GM23338 (cell line): Measurements from ENCODE around the gene IQGAP2. TPM values are rescaled to one million over a fixed set of nuclear protein-coding genes. Genes with fewer than 3 reads are reported as not detected.

Source experiments
- ATAC-seq: fragments of 200-7000 bp; cut with Tn5 transposase; 3 replicates; pipeline ENCODE4 v1.9.1; 2020
- DNase-seq: peaks from one replicate; pipeline ENCODE4 v3.0.0-alpha.2; 2015; ENCODE audit warnings: low spot score
- H2AFZ ChIP-seq: fragments of 200-600 bp; sonication (generic); 2 replicates; pipeline ENCODE4 v1.8.0; 2016; ENCODE audit warnings: antibody characterized with exemption, mild to moderate bottlenecking, moderate library complexity
- H3F3A ChIP-seq: fragments of 200-600 bp; sonication (generic); replicated peaks from 2 replicates; pipeline ENCODE4 v1.8.0; 2017; ENCODE audit warnings: antibody characterized with exemption, mixed run types, low read depth
- H3K27ac ChIP-seq: fragments of 200-600 bp; sonication (generic); 2 replicates; pipeline ENCODE4 v1.6.1; 2016; ENCODE audit warnings: low read depth
- H3K27me3 ChIP-seq: fragments of 200-600 bp; sonication (generic); 2 replicates; pipeline ENCODE4 v1.8.0; 2016; ENCODE audit warnings: mild to moderate bottlenecking, mixed run types, moderate library complexity; ENCODE audit not compliant: insufficient read depth
- H3K36me3 ChIP-seq: fragments of 200-600 bp; sonication (generic); 2 replicates; pipeline ENCODE4 v1.8.0; 2016; ENCODE audit warnings: mild to moderate bottlenecking; ENCODE audit not compliant: insufficient read depth
- H3K4me1 ChIP-seq: fragments of 200-600 bp; sonication (generic); 2 replicates; pipeline ENCODE4 v1.8.0; 2016; ENCODE audit warnings: mild to moderate bottlenecking, moderate library complexity; ENCODE audit not compliant: insufficient read depth
- H3K4me2 ChIP-seq: fragments of 200-600 bp; sonication (generic); 2 replicates; pipeline ENCODE4 v1.7.1; 2017; ENCODE audit warnings: mixed run types
- H3K4me3 ChIP-seq: fragments of 200-600 bp; sonication (generic); 2 replicates; pipeline ENCODE4 v1.6.1; 2016; ENCODE audit warnings: mixed run types
- H3K79me2 ChIP-seq: fragments of 200-600 bp; sonication (generic); replicated peaks from 2 replicates; pipeline ENCODE4 v1.8.0; 2017; ENCODE audit warnings: mild to moderate bottlenecking; ENCODE audit not compliant: insufficient read depth
- H3K9me2 ChIP-seq: fragments of 200-600 bp; sonication (generic); 2 replicates; pipeline ENCODE4 v1.8.0; 2017; ENCODE audit not compliant: insufficient read depth
- H4K20me1 ChIP-seq: fragments of 200-600 bp; sonication (generic); replicated peaks from 2 replicates; pipeline ENCODE4 v1.8.0; 2017; ENCODE audit warnings: mild to moderate bottlenecking; ENCODE audit not compliant: insufficient read depth
- H3K27ac Mint-ChIP-seq: 2 replicates; pipeline ENCODE4 v1.8.0; 2020; ENCODE audit warnings: inconsistent platforms, mild to moderate bottlenecking, moderate library complexity, mixed read lengths
- H3K27me3 Mint-ChIP-seq: 3 replicates; pipeline ENCODE4 v1.8.0; 2022; ENCODE audit warnings: low read depth, mild to moderate bottlenecking, moderate library complexity, mixed read lengths, inconsistent platforms; ENCODE audit not compliant: insufficient read depth, poor library complexity
- H3K36me3 Mint-ChIP-seq: 3 replicates; pipeline ENCODE4 v1.8.0; 2021; ENCODE audit warnings: low read depth, mild to moderate bottlenecking, inconsistent platforms, moderate library complexity, mixed read lengths
- H3K4me1 Mint-ChIP-seq: 3 replicates; pipeline ENCODE4 v1.8.0; 2020; ENCODE audit warnings: mild to moderate bottlenecking, inconsistent platforms, mixed read lengths
- H3K4me3 Mint-ChIP-seq: 3 replicates; pipeline ENCODE4 v1.8.0; 2021; ENCODE audit warnings: moderate library complexity, mild to moderate bottlenecking, inconsistent platforms, mixed read lengths
- H3K9me3 Mint-ChIP-seq: 3 replicates; pipeline ENCODE4 v1.8.0; 2020; ENCODE audit warnings: moderate library complexity, mild to moderate bottlenecking, inconsistent platforms, mixed read lengths
- CREB1 ChIP-seq: fragments of 250-450 bp; sonication (Bioruptor Pico); IDR thresholded peaks from 2 replicates; pipeline ENCODE4 v1.5.0; 2020; ENCODE audit warnings: low read depth, mild to moderate bottlenecking, moderate library complexity
- ETS1 ChIP-seq: IDR thresholded peaks from 2 replicates; pipeline ENCODE4 v1.6.1; 2016; ENCODE audit warnings: antibody characterized with exemption
- JUNB ChIP-seq: IDR thresholded peaks from one replicate; pipeline ENCODE4 v1.6.1; 2016; ENCODE audit warnings: antibody characterized with exemption; ENCODE audit not compliant: unreplicated experiment
- NANOG ChIP-seq: IDR thresholded peaks from 2 replicates; pipeline ENCODE4 v1.6.1; 2016; ENCODE audit warnings: antibody characterized with exemption, borderline replicate concordance
- REST ChIP-seq: IDR thresholded peaks from one replicate; pipeline ENCODE4 v1.6.1; 2018; ENCODE audit warnings: antibody characterized with exemption; ENCODE audit not compliant: unreplicated experiment
- ZNF462 ChIP-seq: fragments of 250-450 bp; sonication (Bioruptor Pico); IDR thresholded peaks from 2 replicates; pipeline ENCODE4 v1.5.0; 2020; ENCODE audit warnings: mild to moderate bottlenecking, moderate library complexity
- polyA plus RNA-seq: library from polyadenylated mRNA; unstranded; fragments of >200 nt; fragmentation: Nextera tagmentation; extraction: Ambion mirVana; gene quantifications from 2 replicates; pipeline ENCODE4 v1.2.1, GENCODE V29; 2016
- total RNA-seq: library from RNA; depleted of rRNA; stranded (reverse); fragments of >200 nt; shearing (Covaris generic); gene quantifications from 2 replicates; pipeline ENCODE4 v1.2.3, GENCODE V29; 2014

The IQGAP2 gene
- total and polyA plus RNA-seq, 2 experiments from 2014 or later, result 60.0 to 86.5 TPM

GRCh38 chr5:76400466-76400865 lies 2.6 kb upstream of the IQGAP2 start:
- H3K36me3 Mint-ChIP-seq, result no peaks in the 10 kb centered on the region
- H3K36me3 ChIP-seq, result no peaks in the 10 kb centered on the region
- no peak overlapping the region for H3K27ac Mint-ChIP-seq

More at GRCh38 chr5:76400466-76400865, 2.6 kb upstream of the IQGAP2 start:
- no peaks in the 10 kb centered on the region for H3K27me3 ChIP-seq
- no peak for TF ChIP-seq ETS1
- no peak for TF ChIP-seq CREB1
- no peak for TF ChIP-seq JUNB
- TF ChIP-seq ZNF462 (CRISPR knock-in tag), result no peak
- TF ChIP-seq NANOG, result no peak
- no peak for TF ChIP-seq REST
- H3K79me2 ChIP-seq, result peaks cover 15% of the 10 kb centered on the region
- H2AFZ ChIP-seq, result no peak overlapping the region
- DNase-seq (no peak), ATAC-seq (no peak)
- no peaks in the 10 kb centered on the region for H4K20me1 ChIP-seq
- Mint-ChIP-seq H3K4me1 (peaks cover 31% of the 10 kb centered on the region), H3K27me3 (peaks cover 13% of the 10 kb centered on the region), H3K4me3 (no peak overlapping the region), H3K9me3 (no peaks in the 10 kb centered on the region)
- peaks cover 23% of the 10 kb centered on the region for H3K4me1 ChIP-seq
- no peaks in the 10 kb centered on the region; the same call in 1 of the 2 replicates for H3K9me2 ChIP-seq
- H3K4me3 ChIP-seq, result no peak overlapping the region
- H3F3A ChIP-seq, result 0 out of 2 replicates have a peak, but pooled peaks cover 4% of the 10 kb centered on the region
- H3K4me2 ChIP-seq, result no peak overlapping the region
- H3K27ac ChIP-seq, result no peak overlapping the region
